Caco-2 (cell line): Measurements from ENCODE around the gene MSL1. TPM values are rescaled to one million over a fixed set of nuclear protein-coding genes. Genes with fewer than 3 reads are reported as not detected.

Source experiments
- BruUV-seq: library from RNA; stranded (reverse); fragments of 400-500 nt; replicated peaks from 2 replicates; lab custom pipeline; 2021; lab: Mats Ljungman, UMichigan
- CTCF ChIA-PET: fragments of 300-600 bp; sonication (Branson Sonifier 250); formaldehyde crosslinking; loops from one replicate; lab custom pipeline; 2022; ENCODE audit warnings: antibody characterized with exemption; lab: Charles Lee
- POLR2A ChIA-PET: fragments of 300-600 bp; sonication (Branson Sonifier 250); formaldehyde crosslinking; loops from one replicate; lab custom pipeline; 2022; ENCODE audit warnings: antibody characterized with exemption; lab: Charles Lee
- DNase-seq, 2 experiments: peaks; one replicate each; pipeline versions ENCODE4 v3.0.0 to v3.0.0-alpha.2; 2020 to 2022
- H3K27me3 ChIP-seq: replicated peaks from 2 replicates; pipeline ENCODE4 v1.6.0; 2011; ENCODE audit warnings: low read length; ENCODE audit not compliant: control insufficient read depth, insufficient read depth
- H3K36me3 ChIP-seq: 2 replicates; pipeline ENCODE4 v1.5.1; 2011; ENCODE audit warnings: low read length; ENCODE audit not compliant: control insufficient read depth, insufficient read depth
- H3K4me1 ChIP-seq: fragments of 250-450 bp; sonication (Bioruptor Pico); 2 replicates; pipeline ENCODE4 v1.5.1; 2020; ENCODE audit warnings: mild to moderate bottlenecking
- H3K4me3 ChIP-seq: 2 replicates; pipeline ENCODE4 v1.5.1; 2011; ENCODE audit warnings: low read depth, mild to moderate bottlenecking, control low read depth, low read length
- H3K9me3 ChIP-seq: fragments of 250-450 bp; sonication (Bioruptor Pico); 2 replicates; pipeline ENCODE4 v1.5.1; 2020; ENCODE audit warnings: mild to moderate bottlenecking, moderate library complexity
- H3K27ac Mint-ChIP-seq: one replicate; pipeline ENCODE4 v1.8.0; 2022; ENCODE audit warnings: mixed read lengths; ENCODE audit not compliant: unreplicated experiment
- H3K27me3 Mint-ChIP-seq: one replicate; pipeline ENCODE4 v1.8.0; 2022; ENCODE audit warnings: mixed read lengths; ENCODE audit not compliant: insufficient read depth, unreplicated experiment
- H3K36me3 Mint-ChIP-seq: one replicate; pipeline ENCODE4 v1.8.0; 2022; ENCODE audit warnings: mild to moderate bottlenecking, mixed read lengths; ENCODE audit not compliant: insufficient read depth, unreplicated experiment
- H3K4me1 Mint-ChIP-seq: one replicate; pipeline ENCODE4 v1.8.0; 2022; ENCODE audit warnings: low read depth, mixed read lengths; ENCODE audit not compliant: unreplicated experiment
- H3K4me3 Mint-ChIP-seq: one replicate; pipeline ENCODE4 v1.8.0; 2022; ENCODE audit warnings: mild to moderate bottlenecking, moderate library complexity, mixed read lengths; ENCODE audit not compliant: unreplicated experiment
- H3K9me3 Mint-ChIP-seq: one replicate; pipeline ENCODE4 v1.8.0; 2022; ENCODE audit warnings: mixed read lengths; ENCODE audit not compliant: unreplicated experiment
- CTCF ChIP-seq, 2 experiments: fragments of 200-600 bp in 1 of 2; IDR thresholded peaks; 1 replicate in 1 of 2; 2 replicates in 1 of 2; pipeline versions ENCODE4 v1.5.1 to v1.8.0; 2011 to 2022; ENCODE audit warnings: antibody characterized with exemption in 1 of 2, control low read depth in 1 of 2, inconsistent platforms in 1 of 2, low read depth in 1 of 2, low read length in 1 of 2, mild to moderate bottlenecking in 1 of 2, moderate library complexity in 1 of 2; ENCODE audit not compliant: insufficient read depth in 1 of 2, severe bottlenecking in 1 of 2, unreplicated experiment in 1 of 2
- intact Hi-C: fragments of 100-400 bp; cut with micrococcal nuclease; formaldehyde crosslinking; loops from one replicate; pipeline ENCODE4 v1.10.0; 2022; ENCODE audit not compliant: unreplicated experiment
- total RNA-seq: library from RNA; stranded (reverse); gene quantifications from 2 replicates; pipeline ENCODE4 v1.2.3, GENCODE V29; 2022

The MSL1 gene
- total RNA-seq, 1 experiment from 2014 or later: 82.6 TPM

DNA sequence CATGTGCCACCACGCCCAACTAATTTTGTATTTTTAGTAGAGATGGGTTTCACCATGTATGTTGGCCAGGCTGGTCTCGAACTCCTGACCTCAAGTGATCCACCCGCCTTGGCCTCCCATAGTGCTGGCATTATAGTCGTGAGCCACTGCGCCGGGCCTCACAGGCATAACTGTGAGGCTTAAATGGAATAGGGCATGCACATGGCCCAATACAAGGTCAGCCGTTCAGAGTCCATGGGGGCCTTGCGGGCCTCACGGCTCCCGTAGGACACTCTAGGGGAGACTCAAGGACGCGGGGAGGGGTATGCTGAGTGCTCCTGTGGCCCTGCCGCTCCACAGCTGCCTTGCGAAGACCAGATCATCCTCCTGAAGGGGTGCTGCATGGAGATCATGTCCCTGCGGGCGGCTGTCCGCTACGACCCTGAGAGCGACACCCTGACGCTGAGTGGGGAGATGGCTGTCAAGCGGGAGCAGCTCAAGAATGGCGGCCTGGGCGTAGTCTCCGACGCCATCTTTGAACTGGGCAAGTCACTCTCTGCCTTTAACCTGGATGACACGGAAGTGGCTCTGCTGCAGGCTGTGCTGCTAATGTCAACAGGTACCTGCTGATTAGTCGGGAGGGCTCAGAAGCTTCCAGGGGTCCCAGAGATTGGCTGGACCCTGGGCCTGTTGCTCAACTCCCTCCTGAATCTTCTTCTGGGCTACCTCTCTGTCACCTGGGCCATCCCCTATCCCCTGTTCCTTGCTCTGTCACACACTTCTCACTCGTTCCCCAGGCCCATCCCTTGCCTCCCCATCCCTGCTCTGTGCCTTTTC is 33.7 kb upstream of the MSL1 start:
- intact Hi-C loops: loop anchor here (2.0 kb wide), 1 partner anchor 61 kb away; no protein-coding TSS in a partner anchor
- Mint-ChIP-seq H3K9me3 (no peaks in the 10 kb centered on the region), H3K27ac (no peak overlapping the region), H3K36me3 (peaks cover 38% of the 10 kb centered on the region), H3K4me3 (no peak overlapping the region), H3K27me3 (no peaks in the 10 kb centered on the region), H3K4me1 (peaks cover 10% of the 10 kb centered on the region)
- Histone ChIP-seq H3K9me3 (no peaks in the 10 kb centered on the region), H3K4me3 (no peak overlapping the region), H3K36me3 (peaks cover 8% of the 10 kb centered on the region), H3K4me1 (peaks cover 9% of the 10 kb centered on the region; the same call in 1 of the 2 replicates), H3K27me3 (no peaks in the 10 kb centered on the region)
- CTCF ChIA-PET: interaction anchor here (2.5 kb wide), 1 partner anchor 12 kb away, joined by 8 read pairs; the partner anchor contains the start of gene NR1D1
- BruUV-seq: no TSS peak
- no peak for TF ChIP-seq CTCF (IDR thresholded peaks at IDR 0.05; ENCODE audit: insufficient read depth in 1 of 2, low read depth in 1 of 2, low read length in 1 of 2, severe bottlenecking in 1 of 2, unreplicated experiment in 1 of 2)
- no peak for DNase-seq
- POLR2A ChIA-PET: no interaction called here

GRCh38 chr17:40089077-40089895 is 32.5 kb upstream of the MSL1 start:
- peaks cover 40% of the 10 kb centered on the region for H3K36me3 Mint-ChIP-seq
- no peak for DNase-seq
- H3K4me1 Mint-ChIP-seq: peaks cover 10% of the 10 kb centered on the region
- ChIA-PET POLR2A (interaction anchor here (0.6 kb wide), 1 partner anchor 11 kb away, joined by 5 read pairs; no protein-coding TSS in a partner anchor), CTCF (interaction anchor here (0.6 to 2.5 kb wide), 4 partner anchors 10 to 24 kb away, joined by 3 to 8 read pairs (median 4); partner anchors contain the start of gene NR1D1)
- Histone ChIP-seq H3K4me3 (no peak overlapping the region), H3K36me3 (peaks cover 11% of the 10 kb centered on the region), H3K9me3 (no peaks in the 10 kb centered on the region), H3K27me3 (no peaks in the 10 kb centered on the region), H3K4me1 (peaks cover 9% of the 10 kb centered on the region; the same call in 1 of the 2 replicates)
- no peak for TF ChIP-seq CTCF (IDR thresholded peaks at IDR 0.05; ENCODE audit: insufficient read depth in 1 of 2, low read depth in 1 of 2, low read length in 1 of 2, severe bottlenecking in 1 of 2, unreplicated experiment in 1 of 2)
- H3K27me3 Mint-ChIP-seq: no peaks in the 10 kb centered on the region
- BruUV-seq: no TSS peak
- no peaks in the 10 kb centered on the region for H3K9me3 Mint-ChIP-seq
- H3K4me3 Mint-ChIP-seq: no peak overlapping the region
- intact Hi-C loops: no loop called here
- no peak overlapping the region for H3K27ac Mint-ChIP-seq
